Measurements from ENCODE around the gene CFL1.

CFL1 gene

DNA sequence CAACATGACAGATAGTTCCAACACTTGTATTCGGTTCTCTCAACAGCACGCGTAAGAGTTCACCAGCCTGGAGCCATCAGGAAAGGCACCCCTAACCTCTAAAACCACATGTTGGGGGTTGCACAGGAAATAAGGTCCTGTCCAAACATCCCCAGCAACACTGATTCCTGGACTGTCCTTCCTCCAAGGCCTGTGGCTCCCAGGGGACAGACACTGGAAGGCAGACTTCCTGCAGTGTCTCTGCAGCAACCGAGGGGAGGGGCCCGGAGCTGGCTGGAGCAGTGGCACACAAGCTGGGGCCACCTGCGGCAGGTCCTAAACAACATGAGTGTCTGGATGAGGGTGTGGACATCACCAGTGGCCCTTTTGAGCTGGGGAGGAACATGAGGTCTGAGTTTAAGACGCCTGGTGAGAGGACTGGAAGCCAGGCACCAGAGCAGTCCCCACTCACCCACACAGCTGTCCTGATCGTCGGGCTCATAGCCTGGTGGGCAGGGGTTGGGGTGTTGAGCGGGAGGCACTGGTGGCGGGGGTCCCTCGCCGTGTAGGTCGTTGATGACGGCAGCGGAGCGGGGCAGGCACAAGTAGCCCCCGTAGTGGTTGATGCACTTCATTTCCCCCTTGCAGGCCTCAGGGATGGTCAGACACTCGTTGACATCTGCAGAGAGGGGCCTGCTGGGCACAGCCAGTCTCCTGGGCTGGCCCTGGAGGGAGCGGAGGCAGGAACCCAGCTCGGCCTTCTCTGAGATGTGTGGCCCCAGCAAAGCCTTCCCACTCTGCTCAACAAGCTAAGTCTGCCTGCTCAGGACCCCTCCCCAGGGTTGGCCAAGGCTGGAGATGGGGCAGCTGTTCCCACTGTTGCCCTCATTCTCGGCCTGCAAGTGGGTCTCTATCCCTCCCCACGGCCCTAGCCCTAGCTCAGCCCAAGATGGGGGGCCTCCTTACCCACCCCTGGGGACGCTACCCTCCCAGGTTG, 13.0 kb upstream of the CFL1 start:
- DNase-seq (ENCODE audit: low read depth in 2 of 2) = no peak

DNA sequence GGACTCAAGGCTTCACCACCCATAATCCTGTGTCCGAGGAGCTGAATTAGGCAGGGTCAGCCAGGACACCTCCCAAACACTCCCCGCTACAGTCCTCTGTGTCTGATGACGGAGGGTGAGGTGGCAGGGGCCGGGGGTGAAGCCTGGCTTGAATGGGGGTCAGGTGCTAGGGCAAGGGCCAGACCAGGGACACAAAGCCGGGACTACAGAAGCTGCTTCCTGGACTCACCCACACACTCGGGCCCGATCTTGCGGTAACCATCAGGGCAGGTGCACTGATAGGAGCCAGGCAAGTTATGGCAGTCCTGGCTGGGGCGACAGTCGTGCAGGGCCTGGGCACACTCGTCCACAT, 12.3 kb upstream of the CFL1 start:
- no peak for DNase-seq (ENCODE audit: low read depth in 2 of 2)

GRCh38 chr11:65869643-65870306, 11.8 kb upstream of the CFL1 start:
- no peak for DNase-seq (ENCODE audit: low read depth in 2 of 2)

GRCh38 chr11:65868907-65869306, 10.9 kb upstream of the CFL1 start:
- no peak for DNase-seq (ENCODE audit: low read depth in 2 of 2)

DNA sequence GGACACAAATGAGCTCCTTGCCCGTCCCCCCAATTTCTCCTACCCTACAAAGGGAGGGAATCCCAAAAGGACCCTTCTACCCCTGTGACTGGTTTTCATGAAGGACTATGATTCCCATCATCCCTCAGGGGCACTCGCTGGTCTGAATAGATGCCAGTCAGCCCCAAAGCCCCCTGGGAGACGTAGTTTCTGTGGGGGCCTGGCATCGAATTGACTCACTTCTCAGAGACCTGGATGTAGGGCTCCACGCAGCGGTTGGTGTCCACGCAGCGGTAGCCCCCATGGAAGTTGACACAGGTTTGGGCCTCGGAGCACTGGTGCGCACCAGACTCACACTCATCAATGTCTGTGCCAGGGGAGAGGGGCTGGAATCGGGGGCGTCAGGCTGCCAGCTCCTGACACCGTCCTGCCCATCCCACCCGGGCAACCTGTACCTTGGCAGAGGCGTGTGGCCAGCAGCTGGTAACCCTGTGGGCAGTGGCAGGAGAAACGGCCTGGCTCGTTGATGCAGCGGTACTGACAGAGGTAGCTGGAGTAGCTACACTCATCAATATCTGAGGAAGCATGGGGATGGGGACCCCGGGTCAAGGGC, 10.2 kb upstream of the CFL1 start:
- no peak for DNase-seq (ENCODE audit: low read depth in 2 of 2)

DNA sequence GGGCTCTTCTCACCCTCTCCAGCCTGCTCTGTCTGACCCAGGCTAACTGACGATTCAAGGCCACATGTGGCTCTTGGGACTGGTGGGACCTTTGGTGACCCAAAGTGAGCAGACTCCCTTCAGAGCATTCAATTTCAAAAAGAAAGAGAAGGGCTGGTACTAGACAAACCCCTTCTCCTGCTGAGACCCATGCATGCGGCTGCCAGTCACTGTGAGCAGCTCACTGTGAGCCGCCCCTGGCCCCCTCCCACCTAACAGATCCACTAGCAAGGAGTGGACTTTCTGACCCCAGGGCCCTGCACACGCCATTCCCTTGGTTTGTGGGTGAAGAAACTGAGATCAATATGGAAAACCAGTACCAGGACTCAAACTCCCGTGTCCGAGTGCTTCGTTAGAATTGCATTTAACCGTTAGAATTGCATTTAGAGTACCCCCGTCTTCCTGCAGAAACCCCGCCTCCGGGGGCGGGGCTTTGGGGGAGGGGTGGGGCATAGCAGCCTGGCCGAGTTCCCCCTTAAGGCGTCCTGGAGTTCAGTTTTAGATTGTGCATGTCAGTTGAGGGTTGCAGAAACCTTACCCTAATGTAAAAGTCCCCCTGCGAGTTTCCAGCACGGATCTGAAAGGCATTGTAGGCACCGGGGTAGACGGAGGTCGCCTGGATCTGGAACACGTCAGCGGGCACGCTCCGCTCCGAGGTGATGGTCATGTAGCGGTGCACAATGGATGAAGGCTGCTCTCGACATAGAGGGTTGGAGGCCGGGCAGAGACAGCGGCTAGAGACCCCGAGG, 9.5 kb upstream of the CFL1 start:
- DNase-seq (ENCODE audit: low read depth in 2 of 2) = no peak

DNA sequence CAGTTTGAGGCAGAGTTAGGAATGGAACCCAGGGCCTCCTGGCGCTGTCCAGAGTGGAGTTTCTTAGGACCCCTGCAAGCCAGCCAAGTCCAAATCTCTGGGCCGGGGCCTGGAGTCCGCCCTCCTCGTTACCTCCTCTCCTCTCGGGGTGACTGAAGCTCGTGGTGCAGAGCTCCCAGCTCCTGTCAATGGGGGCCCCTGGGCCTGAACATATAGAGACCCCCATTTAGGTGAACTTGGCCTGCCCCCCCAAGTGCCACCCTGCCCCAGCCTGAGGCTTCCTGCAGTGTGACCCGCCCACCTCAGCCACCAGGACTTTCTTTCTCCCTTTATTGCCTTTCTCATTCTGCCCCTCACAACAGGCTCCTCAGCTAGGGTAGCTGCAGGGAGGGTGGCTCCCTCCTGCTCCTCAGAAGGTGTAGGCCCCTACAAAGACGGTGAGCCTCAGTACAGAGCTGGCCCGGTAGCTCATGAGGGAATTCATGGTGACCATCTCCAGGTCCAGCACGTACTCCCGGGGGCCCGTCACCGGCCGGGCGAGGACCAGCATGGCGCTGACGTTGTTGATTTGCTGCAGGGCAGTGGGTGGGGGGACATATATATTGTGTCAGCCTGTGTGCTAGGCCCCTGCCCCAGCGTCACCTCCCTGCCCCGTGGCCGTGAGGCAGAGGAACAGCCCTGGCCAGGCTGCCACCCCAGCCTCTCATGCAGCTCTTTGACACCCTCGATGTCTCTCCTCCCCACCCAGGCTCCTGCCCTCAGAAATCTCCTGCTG, 8.7 kb upstream of the CFL1 start:
- no peak for DNase-seq (ENCODE audit: low read depth in 2 of 2)

GRCh38 chr11:65865550-65866172, 7.7 kb upstream of the CFL1 start:
- DNase-seq (ENCODE audit: low read depth in 2 of 2) = no peak

- no peak for DNase-seq (ENCODE audit: low read depth in 2 of 2)
These were observed 6.9 kb upstream of the CFL1 start for GRCh38 chr11:65864706-65865471.

GRCh38 chr11:65863889-65864705, 6.1 kb upstream of the CFL1 start:
- no peak for DNase-seq (ENCODE audit: low read depth in 2 of 2)

GRCh38 chr11:65862941-65863888, 5.2 kb upstream of the CFL1 start:
- DNase-seq (ENCODE audit: low read depth in 2 of 2) = no peak

DNA sequence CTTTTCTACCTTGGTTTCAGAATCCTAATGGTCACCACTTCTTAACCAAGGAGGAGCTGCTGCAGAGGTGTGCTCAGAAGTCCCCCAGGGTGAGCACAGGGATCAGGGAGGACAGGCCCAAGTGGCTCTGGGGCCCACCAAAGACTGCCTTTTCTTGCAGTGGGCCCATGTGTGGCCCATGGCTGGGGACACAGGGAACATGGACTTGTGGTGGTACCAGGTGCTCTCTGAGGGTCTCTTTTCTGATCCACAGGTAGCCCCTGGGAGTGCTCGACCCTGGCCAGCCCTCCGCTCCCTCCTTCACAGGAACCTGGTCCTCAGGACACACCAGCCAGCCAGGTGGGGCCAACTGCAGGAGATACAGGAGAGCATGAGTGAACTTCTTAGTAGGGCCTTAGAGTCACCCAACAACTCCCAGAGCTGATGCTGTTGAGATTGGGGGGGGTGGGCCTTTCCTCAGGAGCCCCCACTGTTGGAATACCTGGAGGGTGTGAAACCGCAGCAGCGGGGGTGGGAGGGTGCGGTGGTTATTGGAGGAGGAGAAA, 4.3 kb upstream of the CFL1 start:
- DNase-seq (ENCODE audit: low read depth in 2 of 2) = no peak

DNA sequence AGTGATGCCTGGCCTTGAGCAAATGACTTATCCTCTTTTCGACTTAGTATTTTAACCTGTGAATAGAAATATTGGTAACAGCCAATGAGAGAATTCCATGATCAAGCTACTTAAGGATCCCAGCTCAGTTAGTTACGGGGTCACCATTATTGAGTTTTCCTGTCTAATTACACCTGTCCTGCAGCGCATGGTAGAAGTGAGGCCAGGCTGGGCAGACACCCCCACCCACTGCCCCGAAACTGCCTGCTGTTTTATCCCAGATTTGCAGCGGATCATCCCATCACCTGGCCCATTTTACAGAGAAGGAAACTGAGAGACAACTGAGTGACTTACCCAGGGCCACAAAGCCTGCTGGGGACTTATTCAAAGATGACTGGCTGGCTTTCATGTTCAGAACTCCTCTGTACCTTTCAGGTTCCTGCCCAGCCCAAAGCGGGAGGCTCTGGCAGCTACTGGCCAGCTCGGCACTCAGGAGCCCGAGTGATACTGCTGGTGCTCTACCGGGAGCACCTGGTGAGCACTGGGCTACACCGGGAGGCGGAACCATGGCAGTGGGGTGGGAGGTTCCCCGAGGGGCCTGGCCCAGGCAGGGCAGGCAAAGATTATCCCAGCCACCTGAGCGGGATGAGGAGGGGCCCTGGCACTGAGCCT, 3.7 kb upstream of the CFL1 start:
- no peak for DNase-seq (ENCODE audit: low read depth in 2 of 2)

DNA sequence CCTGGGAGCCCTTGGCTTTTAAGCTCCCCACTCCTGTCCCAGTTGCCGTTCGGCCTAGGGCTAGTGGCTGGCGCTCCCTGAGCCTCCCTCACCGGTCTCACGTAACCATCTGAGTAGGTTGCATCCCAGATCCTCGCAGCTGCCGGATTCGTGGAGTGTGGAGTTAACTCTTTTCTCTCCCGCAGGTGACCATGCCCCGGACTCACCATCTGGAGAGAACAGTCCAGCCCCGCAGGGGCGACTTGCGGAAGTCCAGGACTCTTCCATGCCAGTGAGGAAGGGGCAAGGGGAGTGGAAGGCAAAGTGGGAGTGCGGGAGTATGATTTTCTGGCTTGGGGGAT, 3.2 kb upstream of the CFL1 start:
- DNase-seq (ENCODE audit: low read depth in 2 of 2) = no peak

DNA sequence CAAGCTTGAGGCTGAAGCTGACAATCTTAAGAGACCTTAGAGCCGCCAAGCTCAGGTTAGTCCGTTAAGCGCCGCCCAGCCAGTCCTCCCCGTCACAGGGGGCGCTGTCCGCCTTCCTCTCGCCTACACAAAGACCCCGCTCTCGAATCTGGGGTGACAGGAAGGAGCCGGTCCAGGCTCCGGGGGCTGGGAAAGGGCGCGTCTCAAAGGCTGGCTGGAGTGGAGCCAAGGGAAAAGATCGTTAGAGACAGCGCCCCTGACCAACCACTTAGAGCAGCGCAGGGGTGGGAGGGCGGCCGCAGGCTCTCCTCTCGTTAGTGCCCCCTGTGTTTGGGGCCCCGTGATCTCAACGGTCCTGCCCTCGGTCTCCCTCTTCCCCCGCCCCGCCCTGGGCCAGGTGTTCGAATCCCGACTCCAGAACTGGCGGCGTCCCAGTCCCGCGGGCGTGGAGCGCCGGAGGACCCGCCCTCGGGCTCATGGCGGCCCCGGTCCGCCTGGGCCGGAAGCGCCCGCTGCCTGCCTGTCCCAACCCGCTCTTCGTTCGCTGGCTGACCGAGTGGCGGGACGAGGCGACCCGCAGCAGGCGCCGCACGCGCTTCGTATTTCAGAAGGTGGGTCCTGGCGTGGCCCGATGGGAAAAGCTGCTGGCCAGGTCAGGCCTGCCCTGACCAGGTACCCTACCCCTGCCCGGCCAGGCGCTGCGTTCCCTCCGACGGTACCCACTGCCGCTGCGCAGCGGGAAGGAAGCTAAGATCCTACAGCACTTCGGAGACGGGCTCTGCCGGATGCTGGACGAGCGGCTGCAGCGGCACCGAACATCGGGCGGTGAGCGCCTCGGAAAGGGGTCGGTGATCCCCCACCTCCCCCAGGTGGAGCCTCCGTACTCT, 2.5 kb upstream of the CFL1 start, which contains the start of gene MUS81:
TSS of gene MUS81 (plus strand) at position 156 of the 887 bp plus-strand sequence. CDS start at position 477, 321 bp downstream.
- peak; percentile 94 to 97 for DNase-seq (ENCODE audit: low read depth in 2 of 2)

- no peak for DNase-seq (ENCODE audit: low read depth in 2 of 2)
These were observed 1.9 kb upstream of the CFL1 start for GRCh38 chr11:65859812-65860277.
